ENCODE data around the gene ZNF331. TPM values are rescaled to one million over a fixed set of nuclear protein-coding genes. Genes with fewer than 3 reads are reported as not detected.

Gene ZNF331
- total and polyA plus RNA-seq, 2 of the 8 experiments (the other 6 are each of a cell fraction or from before 2014, with no cell fraction given) = 30.0 to 44.1 TPM

DNA sequence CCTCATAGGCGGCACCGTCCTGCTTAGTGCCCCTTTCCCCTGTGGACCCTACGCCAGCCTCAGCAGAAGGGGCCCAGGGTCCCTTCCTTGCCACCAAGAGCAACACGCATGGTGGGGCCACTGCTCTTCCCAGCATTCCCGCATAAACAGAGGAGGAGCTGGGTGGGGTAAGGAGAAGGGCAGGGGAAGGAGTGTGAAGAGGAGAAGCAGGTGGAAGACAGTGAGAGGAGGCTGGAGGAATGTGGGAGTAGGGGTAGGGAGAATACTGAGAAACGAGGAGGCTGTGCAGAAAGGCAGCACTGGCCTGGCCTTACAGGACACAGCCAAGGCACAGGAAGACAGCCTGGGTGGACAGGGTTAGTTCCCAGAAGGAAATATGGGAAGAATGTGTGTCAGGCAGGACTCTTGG lies 43.9 kb downstream of the ZNF331 start (continued):
- no peak for TF ChIP-seq SIX5 (IDR thresholded peaks at IDR 0.05; ENCODE audit: low read depth, low read length)

Data from H1 (cell line).